HAP-1 (cell line): ENCODE data around the gene SUN1.
"Not testable (repeated sequence)": the region's sequence is repeated elsewhere in the genome, so short reads cannot be mapped to it uniquely, and the experiment has no call there.

Source experiments
- DNase-seq, 2 experiments: peaks; one replicate each; pipeline ENCODE4 v3.0.0-alpha.2; 2016 to 2020; ENCODE audit warnings: low spot score in 2 of 2
- H3K27me3 ChIP-seq: fragments of 250-450 bp; sonication (Bioruptor Pico); 2 replicates; pipeline ENCODE4 v1.5.1; 2020; ENCODE audit warnings: low read depth, mild to moderate bottlenecking, moderate library complexity
- H3K36me3 ChIP-seq: fragments of 250-450 bp; sonication (Bioruptor Pico); replicated peaks from 2 replicates; pipeline ENCODE4 v1.5.1; 2020; ENCODE audit warnings: mild to moderate bottlenecking
- H3K4me1 ChIP-seq: fragments of 250-450 bp; sonication (Bioruptor Pico); 2 replicates; pipeline ENCODE4 v1.5.1; 2020; ENCODE audit warnings: mild to moderate bottlenecking
- H3K4me3 ChIP-seq: fragments of 250-450 bp; sonication (Bioruptor Pico); 2 replicates; pipeline ENCODE4 v1.5.1; 2020; ENCODE audit warnings: mild to moderate bottlenecking, moderate library complexity
- H3K9me3 ChIP-seq: fragments of 250-450 bp; sonication (Bioruptor Pico); 2 replicates; pipeline ENCODE4 v1.5.1; 2020; ENCODE audit warnings: mild to moderate bottlenecking, moderate library complexity
- in situ Hi-C: fragments of 300-500 bp; cut with MboI; formaldehyde crosslinking; loops from 3 replicates; pipeline ENCODE4 v1.14.3; 2020; ENCODE audit warnings: low sequenced_read_pairs, inconsistent platforms, mixed read lengths

SUN1 gene

DNA sequence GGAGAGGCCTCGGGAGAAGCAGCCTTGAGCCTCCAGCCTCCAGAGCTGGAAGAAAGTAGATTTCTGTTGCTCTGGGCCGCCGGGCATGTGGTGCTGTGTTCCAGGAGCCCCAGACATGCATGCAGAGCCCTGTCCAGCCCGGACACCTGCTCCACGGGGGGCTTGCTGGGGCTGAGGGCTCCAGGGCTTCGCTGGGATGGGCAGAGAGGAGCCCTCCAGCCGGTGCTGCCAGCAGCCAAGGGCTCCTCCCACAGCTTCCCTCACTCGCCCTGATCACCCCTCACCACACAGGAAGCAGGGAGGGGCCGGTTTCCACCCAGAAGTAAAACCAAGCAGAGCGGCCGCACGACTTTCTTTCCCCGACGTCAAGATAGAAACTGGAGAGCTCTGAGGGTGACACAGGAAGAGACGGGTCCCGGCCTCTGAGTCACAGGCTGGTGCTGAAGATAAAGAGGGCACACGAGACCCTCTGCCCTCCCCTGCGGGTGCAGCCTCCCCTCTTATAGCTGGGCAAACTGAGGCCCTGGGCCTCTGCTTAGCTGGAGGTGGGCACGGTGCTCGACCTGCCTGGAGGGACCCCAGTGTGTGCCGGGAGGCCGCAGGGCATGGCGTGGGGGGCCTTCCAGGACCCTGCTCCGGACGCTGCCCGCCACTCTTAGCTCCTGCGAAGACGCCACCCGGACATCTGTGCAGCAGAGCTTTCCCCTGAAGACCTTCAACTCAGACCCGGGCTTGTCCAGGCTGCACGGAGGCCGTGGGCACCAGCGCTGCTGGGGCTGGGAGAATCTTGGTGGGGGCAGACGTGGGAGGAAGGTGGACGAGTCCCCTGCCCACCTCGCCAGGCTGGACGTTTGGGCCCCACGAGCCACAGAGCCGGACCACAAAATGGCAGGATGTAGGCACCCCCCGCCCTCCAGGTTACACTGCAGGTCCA lies 91.1 kb downstream of the SUN1 start:
- Histone ChIP-seq H3K27me3 (no peaks in the 10 kb centered on the region), H3K36me3 (no peaks in the 10 kb centered on the region), H3K4me3 (no peak overlapping the region), H3K4me1 (no peaks in the 10 kb centered on the region), H3K9me3 (no peaks in the 10 kb centered on the region)
- in situ Hi-C loops, result no loop called here
- no peak for DNase-seq

GRCh38 chr7:924042-924441 lies 91.8 kb downstream of the SUN1 start:
- H3K9me3 ChIP-seq, DNase-seq, H3K4me3 ChIP-seq, in situ Hi-C loops, H3K27me3 ChIP-seq, H3K4me1 ChIP-seq, H3K36me3 ChIP-seq: not testable (repeated sequence)
